Upper lobe of left lung (tissue), 6 donors: ENCODE results near the gene SLX4IP. TPM values are rescaled to one million over a fixed set of nuclear protein-coding genes. Genes with fewer than 3 reads are reported as not detected.
A peak's percentile ranks its signal among the peaks of the same experiment; 100 is the strongest.

Experiments
- ATAC-seq, 2 donors: fragments of 200-7000 bp; cut with Tn5 transposase; one replicate each; pipeline ENCODE4 v1.9.1; 2022; ENCODE audit warnings: mild to moderate bottlenecking in 2 of 2, moderate library complexity in 2 of 2; ENCODE audit not compliant: low FRiP score in 2 of 2
- DNase-seq, 2 donors: peaks; one replicate each; pipeline ENCODE4 v3.0.0-alpha.2; 2019 to 2020
- H3K27ac ChIP-seq, 4 donors: fragments of 200-600 bp; sonication (generic); one replicate each; pipeline ENCODE4 v1.5.1; 2016 to 2019
- H3K27me3 ChIP-seq, 4 donors: fragments of 200-600 bp; sonication (generic); one replicate each; pipeline ENCODE4 v1.5.1; 2017 to 2019
- H3K36me3 ChIP-seq, 4 donors: fragments of 200-600 bp; sonication (generic); one replicate each; pipeline ENCODE4 v1.5.1; 2016 to 2019
- H3K4me1 ChIP-seq, 4 donors: fragments of 200-600 bp; sonication (generic); one replicate each; pipeline ENCODE4 v1.5.1; 2018 to 2019
- H3K4me3 ChIP-seq, 4 donors: fragments of 200-600 bp; sonication (generic); one replicate each; pipeline ENCODE4 v1.5.1; 2017 to 2019; ENCODE audit warnings: mild to moderate bottlenecking in 2 of 4, moderate library complexity in 1 of 4
- H3K9me3 ChIP-seq, 4 donors: fragments of 200-600 bp; sonication (generic); one replicate each; pipeline ENCODE4 v1.5.1; 2018 to 2019
- CTCF ChIP-seq, 6 experiments: fragments of 450-650 bp in 4 of 6; fragments of 200-600 bp in 2 of 6; sonication (generic) in 2 of 6; IDR thresholded peaks; one replicate each; pipeline ENCODE4 v1.5.1; 2016 to 2019; ENCODE audit warnings: antibody characterized with exemption in 6 of 6
- EP300 ChIP-seq, 4 donors: sonication (generic); formaldehyde crosslinking; IDR thresholded peaks; one replicate each; pipeline ENCODE4 v1.5.1; 2017; ENCODE audit warnings: antibody characterized with exemption in 4 of 4, control low read depth in 2 of 4
- POLR2A ChIP-seq, 4 donors: fragments of 450-650 bp; IDR thresholded peaks; one replicate each; pipeline ENCODE4 v1.5.1; 2016 to 2017; ENCODE audit warnings: antibody characterized with exemption in 4 of 4, mild to moderate bottlenecking in 2 of 4
- POLR2AphosphoS5 ChIP-seq, 2 donors: sonication (generic); formaldehyde crosslinking; IDR thresholded peaks; one replicate each; pipeline ENCODE4 v1.5.1; 2017; ENCODE audit warnings: antibody characterized with exemption in 2 of 2
- WGBS, 2 donors: methylation state at CpG; one replicate each; pipeline ENCODE4 v1.1.5; 2017 to 2018; 5-methylcytosine and 5-hydroxymethylcytosine counted together
- total RNA-seq, 6 donors: library from RNA; depleted of rRNA in 4 of 6; stranded (reverse); fragments of >200 nt in 4 of 6; gene quantifications; one replicate each; pipeline versions ENCODE4 v1.1.0 to v1.2.1, GENCODE V29; 2016 to 2021
- donor health status: DM: no; HTN: no; CAD: no; lungs with moderate emphysema.
- donor health status: DM: no; HTN: yes; CAD: no; lungs with severe emphysema.

The SLX4IP gene
- total RNA-seq, 6 donors from 2014 or later: 3.2 to 6.0 (median 4.5) TPM

- WGBS, 2 donors: 0% methylated on average over 13 to 19 of the region's 47 CpGs
- ATAC-seq (peak; percentile 6 to 23), DNase-seq (peak; percentile 71 to 92)
- peak in 1 of 6 experiments; percentile 9 for TF ChIP-seq CTCF (IDR thresholded peaks at IDR 0.05)
- peak; percentile 8 to 14 for TF ChIP-seq POLR2AphosphoS5 (IDR thresholded peaks at IDR 0.05)
- no peak for TF ChIP-seq EP300 (IDR thresholded peaks at IDR 0.05)
- peak in 1 of 4 donors; percentile 39 for TF ChIP-seq POLR2A (IDR thresholded peaks at IDR 0.05)
- Histone ChIP-seq H3K4me1 (peaks cover 26 to 57% (median 28%) of the 10 kb centered on the region in 4 donors), H3K4me3 (peak overlapping the region; percentile 65 to 92 (median 88)), H3K27ac (peak overlapping the region; percentile 94 to 99 (median 98)), H3K9me3 (no peaks in the 10 kb centered on the region), H3K36me3 (peaks cover 0 to 12% (median 0%) of the 10 kb centered on the region in 4 donors), H3K27me3 (no peaks in the 10 kb centered on the region)
Measured at GRCh38 chr20:10672624-10673127, 237.6 kb downstream of the SLX4IP start.

GRCh38 chr20:10673176-10673841 is 238.2 kb downstream of the SLX4IP start:
- DNase-seq (peak in 1 of 2 donors; percentile 92), ATAC-seq (peak in 1 of 2 donors; percentile 4)
- Histone ChIP-seq H3K36me3 (peaks cover 0 to 7% (median 0%) of the 10 kb centered on the region in 4 donors), H3K4me1 (peaks cover 19 to 53% (median 28%) of the 10 kb centered on the region in 4 donors), H3K27me3 (no peaks in the 10 kb centered on the region), H3K4me3 (peak overlapping the region; percentile 65 to 92 (median 88)), H3K27ac (peak overlapping the region; percentile 94 to 99 (median 98)), H3K9me3 (no peaks in the 10 kb centered on the region)
- 1% methylated on average over 24 to 40 of the region's 73 CpGs for WGBS, 2 donors
- no peak for TF ChIP-seq CTCF (IDR thresholded peaks at IDR 0.05)
- TF ChIP-seq EP300 (IDR thresholded peaks at IDR 0.05): no peak
- no peak for TF ChIP-seq POLR2AphosphoS5 (IDR thresholded peaks at IDR 0.05)
- TF ChIP-seq POLR2A (IDR thresholded peaks at IDR 0.05): no peak

GRCh38 chr20:10673842-10674683 is 239.0 kb downstream of the SLX4IP start, which contains the start of gene JAG1:
JAG1 (minus strand) TSS chr20:10673999; CDS start chr20:10673530, 469 bp downstream.
- Histone ChIP-seq H3K36me3 (no peaks in the 10 kb centered on the region), H3K4me1 (peaks cover 13 to 46% (median 28%) of the 10 kb centered on the region in 4 donors), H3K9me3 (no peaks in the 10 kb centered on the region), H3K4me3 (peak within 1 kb of the TSS; percentile 65 to 92 (median 88)), H3K27me3 (no peaks in the 10 kb centered on the region), H3K27ac (peak within 1 kb of the TSS; percentile 94 to 99 (median 98))
- DNase-seq: peak; percentile 96 to 97
- 0% methylated on average over 21 to 42 of the region's 84 CpGs for WGBS, 2 donors
- TF ChIP-seq POLR2A (IDR thresholded peaks at IDR 0.05): peak in 3 of 4 donors; percentile 70 to 89 (median 80)
- peak; percentile 78 to 94 for TF ChIP-seq POLR2AphosphoS5 (IDR thresholded peaks at IDR 0.05)
- no peak for TF ChIP-seq EP300 (IDR thresholded peaks at IDR 0.05)
- ATAC-seq: peak; percentile 90 to 93

GRCh38 chr20:10674684-10675449 is 239.8 kb downstream of the SLX4IP start:
- no peaks in the 10 kb centered on the region for H3K27me3 ChIP-seq
- TF ChIP-seq CTCF (IDR thresholded peaks at IDR 0.05) (peak; percentile 95 to 98 (median 96)), EP300 (IDR thresholded peaks at IDR 0.05) (no peak)
- H3K4me1 ChIP-seq: peaks cover 8 to 39% (median 24%) of the 10 kb centered on the region in 4 donors
- no peaks in the 10 kb centered on the region for H3K9me3 ChIP-seq
- WGBS, 2 donors: 3 to 4% methylated on average over 5 to 38 of the region's 38 CpGs
- ATAC-seq: peak; percentile 77
- no peaks in the 10 kb centered on the region for H3K36me3 ChIP-seq
- peak overlapping the region; percentile 65 to 92 (median 79) for H3K4me3 ChIP-seq
- peak; percentile 84 to 95 for DNase-seq
- H3K27ac ChIP-seq: peak overlapping the region; percentile 94 to 99 (median 98)
